ENCODE measurements around the gene ZFAND3.

GRCh38 chr6:37871616-37872372 is 52.3 kb downstream of the ZFAND3 start:
- TF ChIP-seq CTCF (IDR thresholded peaks at IDR 0.05) (no peak), POLR2A (IDR thresholded peaks at IDR 0.05) (no peak)

Measured in Peyer's patch (tissue), 4 donors.